Type B pancreatic cell (in vitro differentiated cells): Measurements from ENCODE around the gene SPDYE4. TPM values are rescaled to one million over a fixed set of nuclear protein-coding genes. Genes with fewer than 3 reads are reported as not detected.

Experiments
- DNase-seq: peaks from one replicate; pipeline ENCODE4 v3.0.0; 2021; ENCODE audit warnings: mixed read lengths; ENCODE audit not compliant: unreplicated experiment; ENCODE audit errors: extremely low spot score
- H3K27ac Mint-ChIP-seq: 2 replicates; pipeline ENCODE4 v1.8.0; 2021; ENCODE audit warnings: mild to moderate bottlenecking, mixed read lengths
- H3K27me3 Mint-ChIP-seq: 2 replicates; pipeline ENCODE4 v1.8.0; 2021; ENCODE audit warnings: mixed read lengths
- H3K36me3 Mint-ChIP-seq: 2 replicates; pipeline ENCODE4 v1.8.0; 2021; ENCODE audit warnings: mixed read lengths
- H3K4me1 Mint-ChIP-seq: one replicate; pipeline ENCODE4 v1.8.0; 2021; ENCODE audit warnings: mixed read lengths; ENCODE audit not compliant: unreplicated experiment
- H3K4me3 Mint-ChIP-seq: 2 replicates; pipeline ENCODE4 v1.8.0; 2021; ENCODE audit warnings: mild to moderate bottlenecking, mixed read lengths
- H3K9me3 Mint-ChIP-seq: 2 replicates; pipeline ENCODE4 v1.8.0; 2021; ENCODE audit warnings: mixed read lengths
- CTCF ChIP-seq: fragments of 200-600 bp; sonication (generic); conservative IDR thresholded peaks from 2 replicates; pipeline ENCODE4 v1.5.0; 2021; ENCODE audit warnings: antibody characterized with exemption, mild to moderate bottlenecking
- total RNA-seq: library from RNA; stranded (reverse); gene quantifications from 2 replicates; pipeline ENCODE4 v1.2.1, GENCODE V29; 2021; ENCODE audit warnings: low replicate concordance

SPDYE4 gene
- total RNA-seq, 1 donor from 2014 or later = not detected

- Mint-ChIP-seq H3K27me3 (peaks cover 12% of the 10 kb centered on the region), H3K27ac (no peak overlapping the region), H3K36me3 (no peaks in the 10 kb centered on the region), H3K4me3 (no peak overlapping the region), H3K9me3 (no peaks in the 10 kb centered on the region), H3K4me1 (peaks cover 12% of the 10 kb centered on the region)
- DNase-seq = no peak
- no peak for TF ChIP-seq CTCF
Measured at GRCh38 chr17:8742819-8743218, 15.5 kb downstream of the SPDYE4 start.

- H3K27me3 Mint-ChIP-seq = peaks cover 6% of the 10 kb centered on the region
- H3K9me3 Mint-ChIP-seq = no peaks in the 10 kb centered on the region
- peaks cover 12% of the 10 kb centered on the region for H3K4me1 Mint-ChIP-seq
- H3K4me3 Mint-ChIP-seq = no peak overlapping the region
- no peak overlapping the region for H3K27ac Mint-ChIP-seq
- TF ChIP-seq CTCF = no peak
- H3K36me3 Mint-ChIP-seq = no peaks in the 10 kb centered on the region
- no peak for DNase-seq
Measured at GRCh38 chr17:8742274-8742673, 16.1 kb downstream of the SPDYE4 start.

- peaks cover 12% of the 10 kb centered on the region for H3K4me1 Mint-ChIP-seq
- TF ChIP-seq CTCF = no peak
- no peak overlapping the region for H3K4me3 Mint-ChIP-seq
- H3K27ac Mint-ChIP-seq = no peak overlapping the region
- no peak for DNase-seq
- H3K36me3 Mint-ChIP-seq = no peaks in the 10 kb centered on the region
- H3K9me3 Mint-ChIP-seq = no peaks in the 10 kb centered on the region
- peaks cover 1% of the 10 kb centered on the region for H3K27me3 Mint-ChIP-seq
Measured at GRCh38 chr17:8741771-8742170, 16.6 kb downstream of the SPDYE4 start.

GRCh38 chr17:8741366-8741765 lies 17.0 kb downstream of the SPDYE4 start:
- no peak for DNase-seq
- no peak for TF ChIP-seq CTCF
- Mint-ChIP-seq H3K27ac (no peak overlapping the region), H3K9me3 (no peaks in the 10 kb centered on the region), H3K27me3 (peaks cover 4% of the 10 kb centered on the region), H3K4me3 (no peak overlapping the region), H3K36me3 (no peaks in the 10 kb centered on the region), H3K4me1 (peaks cover 15% of the 10 kb centered on the region)

- no peak for DNase-seq
- H3K9me3 Mint-ChIP-seq = no peaks in the 10 kb centered on the region
- H3K27ac Mint-ChIP-seq = no peak overlapping the region
- peaks cover 22% of the 10 kb centered on the region for H3K4me1 Mint-ChIP-seq
- TF ChIP-seq CTCF = no peak
- H3K36me3 Mint-ChIP-seq = no peaks in the 10 kb centered on the region
- H3K4me3 Mint-ChIP-seq = no peak overlapping the region
- peaks cover 5% of the 10 kb centered on the region for H3K27me3 Mint-ChIP-seq
Measured at GRCh38 chr17:8740486-8740885, 17.9 kb downstream of the SPDYE4 start.

GRCh38 chr17:8739097-8739496 lies 19.2 kb downstream of the SPDYE4 start:
- no peaks in the 10 kb centered on the region for H3K9me3 Mint-ChIP-seq
- peak overlapping the region; percentile 67 for H3K27ac Mint-ChIP-seq
- TF ChIP-seq CTCF = no peak
- H3K4me3 Mint-ChIP-seq = peak overlapping the region; percentile 58
- peaks cover 5% of the 10 kb centered on the region for H3K27me3 Mint-ChIP-seq
- H3K4me1 Mint-ChIP-seq = peaks cover 22% of the 10 kb centered on the region
- no peaks in the 10 kb centered on the region for H3K36me3 Mint-ChIP-seq
- DNase-seq = no peak
